Right ventricle myocardium superior (tissue), 1 donor: Measurements from ENCODE around the gene DLX4. TPM values are rescaled to one million over a fixed set of nuclear protein-coding genes. Genes with fewer than 3 reads are reported as not detected.

Source experiments
- ATAC-seq: fragments of 200-7000 bp; cut with Tn5 transposase; one replicate; pipeline ENCODE4 v1.9.1; 2020; ENCODE audit warnings: mild to moderate bottlenecking; ENCODE audit not compliant: poor library complexity
- DNase-seq: peaks from one replicate; pipeline ENCODE4 v3.0.0-alpha.2; 2020
- intact Hi-C: fragments of 100-400 bp; cut with DNase I; formaldehyde crosslinking; loops from one replicate; pipeline ENCODE4 v1.11.2; 2022
- long read RNA-seq: library from polyadenylated mRNA; unstranded; transcript quantifications from one replicate; pipeline ENCODE4 v2.0.0, GENCODE V29; 2021
- total RNA-seq: library from RNA; stranded (reverse); fragmentation: NEBNext Ultra II Directional; extraction: Animal tissue kit (Norgen Biotek cat#: 25700); gene quantifications from one replicate; pipeline ENCODE4 v1.2.1, GENCODE V29; 2021
- donor health status: DM: no; HTN: yes; CAD: no; lungs with severe emphysema.

The DLX4 gene, protein sequence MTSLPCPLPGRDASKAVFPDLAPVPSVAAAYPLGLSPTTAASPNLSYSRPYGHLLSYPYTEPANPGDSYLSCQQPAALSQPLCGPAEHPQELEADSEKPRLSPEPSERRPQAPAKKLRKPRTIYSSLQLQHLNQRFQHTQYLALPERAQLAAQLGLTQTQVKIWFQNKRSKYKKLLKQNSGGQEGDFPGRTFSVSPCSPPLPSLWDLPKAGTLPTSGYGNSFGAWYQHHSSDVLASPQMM
- not detected for total RNA-seq
- long read RNA-seq = 0 reads

DNA sequence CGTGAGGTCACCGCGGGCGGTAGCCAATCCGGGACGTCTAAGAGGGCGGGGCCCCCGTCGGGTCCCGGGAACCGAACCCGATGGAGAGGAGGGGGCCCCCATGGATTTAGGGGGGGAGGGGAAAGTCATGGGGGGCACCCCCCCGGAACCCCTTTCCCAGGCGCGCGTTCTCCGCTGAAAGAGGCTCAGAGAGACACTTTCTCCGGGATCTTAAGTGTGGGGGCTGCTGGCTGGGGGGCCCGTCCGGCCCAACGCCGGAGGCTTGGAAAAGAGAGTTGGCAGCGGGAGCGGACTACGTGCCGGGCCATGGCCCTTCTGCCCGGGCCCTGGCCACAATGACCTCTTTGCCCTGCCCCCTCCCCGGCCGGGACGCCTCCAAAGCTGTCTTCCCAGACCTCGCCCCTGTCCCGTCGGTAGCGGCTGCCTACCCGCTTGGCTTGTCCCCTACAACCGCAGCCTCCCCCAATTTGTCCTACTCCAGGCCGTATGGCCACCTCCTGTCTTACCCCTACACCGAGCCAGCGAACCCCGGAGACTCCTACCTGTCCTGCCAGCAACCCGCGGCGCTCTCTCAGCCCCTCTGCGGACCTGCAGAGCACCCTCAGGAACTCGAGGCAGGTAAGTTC, at the start of gene DLX4:
TSS of gene DLX4 (plus strand) at position 57 of the 626 bp plus-strand sequence. CDS start at position 336, 279 bp downstream.
- ATAC-seq (no peak), DNase-seq (no peak)
- intact Hi-C loops = no loop called here

DNA sequence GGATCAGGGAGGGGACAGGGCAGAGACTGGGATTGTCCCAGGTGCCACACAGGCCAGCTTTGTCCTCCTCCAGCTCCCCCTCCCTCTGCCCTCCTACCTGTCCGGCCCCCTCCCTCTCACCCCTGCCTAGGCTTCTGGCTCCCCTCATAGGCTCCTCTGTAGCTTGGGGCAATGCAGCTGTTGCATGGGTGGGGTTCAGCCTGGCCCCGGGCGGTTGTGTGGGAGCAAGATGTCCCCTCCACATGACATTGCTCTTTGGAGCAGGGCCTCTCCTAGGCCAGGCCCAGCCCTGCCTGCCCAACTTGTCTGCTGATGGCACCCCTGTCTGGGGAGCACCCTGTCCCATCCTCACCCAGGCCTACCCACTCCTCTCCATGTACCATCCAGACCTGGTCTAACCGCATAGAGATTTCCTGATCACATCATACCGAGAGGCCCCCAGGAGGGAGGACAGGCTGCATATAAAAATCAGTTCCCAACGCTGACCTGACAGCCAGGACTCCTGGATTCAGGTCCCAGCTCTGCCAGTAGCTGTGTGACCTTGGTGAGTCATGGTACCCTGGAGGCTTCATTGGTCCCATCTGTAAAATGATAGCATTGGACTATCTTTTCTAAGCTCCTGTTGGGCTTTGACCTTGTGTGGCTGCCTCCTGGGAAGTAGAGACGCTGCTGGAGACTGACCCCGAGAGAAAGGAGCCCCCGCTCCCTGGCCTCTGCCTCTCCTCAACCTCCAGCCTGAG, 48.8 kb upstream of the DLX4 start:
- no peak for DNase-seq
- no peak for ATAC-seq
- intact Hi-C loops = no loop called here

DNA sequence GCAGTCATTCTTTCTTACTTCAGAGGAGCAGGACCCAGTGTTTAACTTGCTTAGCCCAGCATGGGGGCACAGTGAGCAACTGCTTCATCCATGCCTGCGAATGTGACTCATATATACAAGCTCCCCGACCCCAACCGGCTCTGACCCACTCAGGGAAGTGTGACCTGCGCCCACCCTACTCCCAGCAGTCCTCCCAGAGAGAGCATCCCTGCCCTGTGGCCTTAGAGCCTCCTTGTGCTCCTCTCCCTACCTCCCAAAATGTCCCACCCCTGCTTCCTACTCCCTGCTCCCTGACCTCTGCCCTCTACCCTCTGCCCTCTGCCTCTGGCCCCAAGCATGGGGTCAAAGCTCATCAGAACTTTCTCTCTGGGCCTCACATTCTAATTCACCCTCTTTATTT, 46.9 kb upstream of the DLX4 start:
- ATAC-seq (no peak), DNase-seq (no peak)
- intact Hi-C loops = no loop called here

DNA sequence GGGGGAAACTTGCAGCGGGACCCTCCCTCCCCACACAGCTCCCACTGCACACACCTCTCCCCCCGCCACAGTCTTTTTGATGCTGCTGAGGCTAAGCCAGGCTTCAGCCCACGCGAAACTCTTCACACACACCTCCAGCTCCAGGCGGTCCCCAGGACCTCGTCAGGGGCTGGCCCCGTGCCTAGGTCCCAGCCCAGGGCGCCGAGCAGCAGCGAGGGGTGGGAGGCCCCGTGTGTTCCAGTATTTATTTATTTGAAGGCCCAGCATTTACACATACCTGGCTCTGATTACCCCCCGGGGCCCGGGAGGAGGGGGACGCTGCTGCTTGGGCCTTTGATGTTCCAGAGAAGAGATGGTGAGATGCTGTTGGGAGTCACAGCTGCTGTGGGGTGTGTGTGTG, 44.9 kb upstream of the DLX4 start:
- DNase-seq = no peak
- intact Hi-C loops = no loop called here
- no peak for ATAC-seq

DNA sequence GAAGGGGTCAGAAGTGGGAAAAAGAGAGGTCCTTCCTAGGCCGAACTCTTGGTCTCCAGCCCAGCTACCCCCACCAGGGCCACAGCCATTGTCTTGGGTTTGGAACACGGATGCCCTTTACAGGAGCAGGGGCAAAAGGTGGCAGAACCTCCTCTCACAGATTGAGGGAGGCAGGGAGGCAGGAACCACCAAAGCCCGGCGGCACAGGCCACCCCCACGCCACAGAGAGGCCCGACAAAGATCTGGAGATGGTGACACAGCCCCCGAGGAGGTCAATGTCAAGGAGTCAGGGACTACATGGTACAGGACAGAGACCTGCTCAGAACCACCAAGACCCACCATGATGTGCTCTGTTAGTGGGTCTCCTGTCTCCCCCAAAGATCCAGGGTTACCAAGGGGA, 44.4 kb upstream of the DLX4 start:
- DNase-seq (no peak), ATAC-seq (no peak)
- intact Hi-C loops = no loop called here

DNA sequence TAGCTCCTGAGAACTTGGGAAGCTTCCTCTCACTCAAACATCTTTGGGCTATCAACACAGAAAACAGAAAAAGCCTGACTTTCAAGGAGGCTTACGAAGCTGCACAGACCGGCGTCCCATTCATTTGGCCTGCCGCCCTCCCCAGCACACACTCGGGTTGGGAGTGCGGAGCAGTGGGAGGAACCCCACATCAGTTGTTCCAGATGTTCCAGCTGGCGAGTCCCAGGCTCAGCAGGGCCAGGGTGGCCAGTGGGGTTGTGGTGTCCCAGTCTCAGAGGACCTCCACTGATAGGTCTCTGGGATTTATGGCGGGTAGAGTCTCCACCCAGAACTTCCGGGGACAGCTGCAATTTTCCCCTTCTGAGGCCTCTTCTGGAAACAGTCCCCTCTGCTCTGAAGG, 43.1 kb upstream of the DLX4 start:
- DNase-seq (peak; percentile 71), ATAC-seq (peak; percentile 78)
- intact Hi-C loops = no loop called here

DNA sequence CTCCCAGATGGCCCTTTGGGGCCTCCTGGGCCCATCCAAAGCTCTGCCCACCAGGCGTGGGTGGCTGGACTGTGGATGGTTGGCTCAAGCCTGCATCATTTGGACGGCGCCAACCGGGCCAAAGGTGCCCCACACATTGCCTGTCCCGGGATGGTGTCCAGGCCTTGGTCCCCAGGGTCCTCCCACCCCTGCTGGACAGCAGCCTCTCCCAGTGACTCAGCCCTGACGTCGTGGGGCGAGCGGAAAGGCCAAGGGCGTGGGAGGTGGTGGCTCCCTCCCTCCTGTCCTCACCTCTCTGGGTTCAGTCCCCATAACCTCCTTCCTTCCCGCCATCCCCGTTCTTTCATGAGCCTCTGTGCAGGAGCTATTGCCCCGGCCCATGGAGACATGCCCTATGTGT, 42.1 kb upstream of the DLX4 start:
- DNase-seq (peak; percentile 83), ATAC-seq (peak; percentile 80)
- intact Hi-C loops = no loop called here

DNA sequence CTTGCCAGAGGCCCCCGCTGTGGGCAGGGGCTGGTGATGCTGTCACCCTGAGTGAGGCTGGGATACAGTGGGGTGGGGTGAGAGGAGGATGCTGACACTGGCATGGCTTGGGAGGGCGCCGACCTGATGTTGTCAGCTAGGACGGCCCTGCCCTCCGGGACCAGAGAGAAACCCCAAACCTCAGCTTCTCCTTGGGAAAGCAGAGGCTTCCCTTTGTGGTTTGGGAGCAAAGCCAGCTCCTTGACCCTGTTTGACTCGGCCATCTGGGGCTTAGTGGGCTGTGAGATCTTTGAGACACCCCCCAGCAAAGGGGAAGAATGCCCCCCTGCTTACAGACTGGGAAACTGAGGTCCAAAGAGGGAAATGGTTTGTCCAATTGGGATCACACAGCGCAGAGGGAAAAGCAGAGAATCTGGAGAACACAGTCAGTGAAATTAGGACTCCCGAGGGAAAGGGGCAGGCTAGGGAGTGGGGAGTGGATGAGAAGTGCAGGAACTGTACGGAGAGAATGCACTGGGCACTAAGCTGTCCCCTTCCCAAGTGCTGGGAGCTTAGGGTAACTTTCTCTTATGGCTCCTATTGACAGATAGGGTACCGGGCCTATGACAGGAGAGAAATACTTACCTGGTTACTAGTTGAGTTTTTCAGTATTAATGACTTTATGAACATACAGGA, 40.7 kb upstream of the DLX4 start:
- intact Hi-C loops = no loop called here
- no peak for DNase-seq
- no peak for ATAC-seq

DNA sequence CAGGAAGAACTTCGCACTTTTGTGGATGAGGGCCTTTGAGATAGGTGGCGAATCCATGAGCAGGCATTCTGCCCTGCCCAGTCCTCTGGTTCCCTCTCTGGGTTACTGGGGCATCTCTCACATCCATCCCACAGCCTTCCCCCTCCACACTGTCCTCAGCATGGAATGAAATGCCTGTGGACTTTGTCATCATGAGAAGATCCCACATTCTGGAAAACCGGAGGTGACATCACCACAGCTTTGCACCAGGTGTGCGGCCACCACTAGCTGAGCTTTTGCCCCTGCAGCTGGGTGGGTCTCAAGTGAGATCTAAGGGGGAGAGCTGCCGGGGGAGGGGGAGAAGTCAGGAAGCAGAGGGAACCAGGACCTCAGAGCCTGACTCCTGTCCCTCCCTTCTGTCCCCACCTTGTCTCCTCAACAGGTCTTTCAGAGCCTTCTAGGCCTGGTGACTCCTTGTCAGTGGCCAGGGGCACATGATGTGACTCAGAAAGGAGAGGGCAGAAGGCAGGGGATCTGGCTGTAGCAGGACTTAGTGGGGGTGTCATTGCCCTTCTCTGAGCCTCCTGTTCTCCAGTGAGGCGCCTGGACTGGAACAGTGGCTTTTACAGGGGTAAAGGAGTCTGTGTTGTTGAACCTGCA, 40.0 kb upstream of the DLX4 start:
- ATAC-seq = no peak
- no peak for DNase-seq
- intact Hi-C loops = no loop called here

DNA sequence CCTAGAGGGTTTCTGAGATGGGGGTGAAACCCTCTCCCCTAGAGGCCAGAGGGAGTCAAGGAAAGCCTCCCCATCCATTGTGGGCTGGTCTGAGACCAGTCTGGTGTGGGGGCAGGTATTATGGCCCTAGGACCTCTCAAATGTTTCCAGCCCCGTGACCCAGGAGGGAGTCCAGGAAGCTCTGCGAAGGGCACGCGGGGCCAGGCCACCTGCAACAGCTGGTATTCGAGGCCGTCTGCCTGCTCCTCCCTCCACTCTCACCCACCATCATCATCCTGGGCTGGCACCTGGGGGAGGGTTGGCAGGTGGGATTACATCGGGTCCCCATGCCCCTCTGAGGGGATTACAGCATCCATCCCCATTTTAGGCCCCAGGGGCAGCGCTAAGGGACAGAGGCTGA, 38.1 kb upstream of the DLX4 start:
- intact Hi-C loops = no loop called here
- DNase-seq = no peak
- no peak for ATAC-seq

DNA sequence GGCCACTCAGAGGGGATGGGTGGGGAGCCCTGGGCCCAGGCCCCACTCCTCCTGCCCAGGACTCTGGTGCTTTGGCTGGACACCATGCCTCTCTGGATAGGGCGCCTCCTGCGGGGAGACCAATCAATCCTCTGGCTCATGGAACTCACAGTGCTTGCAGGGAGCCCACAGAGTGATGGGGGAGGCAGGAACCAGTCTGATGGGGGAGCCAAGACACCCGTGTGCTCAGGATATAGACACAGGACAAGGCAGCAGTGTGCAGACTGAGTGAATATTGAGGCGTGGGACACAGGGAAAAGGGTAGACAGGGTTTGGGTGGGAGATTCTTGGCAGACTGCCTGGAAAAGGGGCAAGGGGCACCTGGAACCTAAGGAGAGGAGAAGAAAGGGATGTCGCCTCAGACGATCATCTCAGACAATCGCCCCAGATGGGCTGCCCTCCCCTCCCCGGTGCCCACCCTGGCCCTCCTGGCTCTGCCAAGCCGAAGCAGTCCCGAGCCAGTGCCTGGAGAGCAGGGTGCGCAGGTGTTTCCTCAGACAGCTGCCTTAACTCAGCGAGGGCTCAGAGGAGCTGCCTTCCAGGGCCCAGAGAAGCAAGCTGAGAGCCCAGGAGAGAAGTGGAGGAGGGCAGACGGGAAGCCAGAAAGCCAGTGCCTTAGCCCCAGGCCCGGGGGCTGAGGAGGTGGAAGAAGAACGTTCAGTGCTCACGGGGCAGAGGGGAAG, 37.4 kb upstream of the DLX4 start:
- no peak for ATAC-seq
- intact Hi-C loops = no loop called here
- DNase-seq = no peak

DNA sequence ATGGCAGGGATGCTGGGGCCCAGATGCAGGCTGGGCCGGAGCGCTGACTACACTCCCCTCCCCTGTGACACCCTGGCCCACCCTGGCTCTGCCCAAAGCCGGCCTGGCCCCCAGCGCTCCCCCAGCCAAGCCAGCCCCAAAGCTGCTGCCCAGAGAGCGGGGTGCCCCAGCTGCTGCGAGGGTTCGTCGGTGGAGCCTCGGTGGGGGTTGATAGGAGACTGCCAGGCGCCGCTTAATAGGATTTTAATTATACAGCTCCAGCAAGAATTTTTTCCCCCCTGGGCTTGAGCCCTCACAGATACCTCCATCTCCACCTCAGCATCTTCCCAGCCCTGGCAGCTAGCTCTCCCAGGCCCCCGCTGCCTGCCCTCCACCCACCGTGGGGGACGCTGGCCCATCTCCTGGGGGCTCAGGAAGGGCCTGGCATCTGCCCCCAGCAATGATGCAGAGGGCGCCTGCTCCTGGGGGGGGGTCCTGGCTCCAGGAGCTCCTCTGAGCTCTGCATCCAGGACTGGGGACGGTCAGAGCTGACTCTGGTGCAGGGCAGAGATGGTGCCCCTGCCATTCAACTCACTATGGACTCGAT, 36.8 kb upstream of the DLX4 start:
- no peak for ATAC-seq
- DNase-seq = no peak
- intact Hi-C loops = no loop called here

DNA sequence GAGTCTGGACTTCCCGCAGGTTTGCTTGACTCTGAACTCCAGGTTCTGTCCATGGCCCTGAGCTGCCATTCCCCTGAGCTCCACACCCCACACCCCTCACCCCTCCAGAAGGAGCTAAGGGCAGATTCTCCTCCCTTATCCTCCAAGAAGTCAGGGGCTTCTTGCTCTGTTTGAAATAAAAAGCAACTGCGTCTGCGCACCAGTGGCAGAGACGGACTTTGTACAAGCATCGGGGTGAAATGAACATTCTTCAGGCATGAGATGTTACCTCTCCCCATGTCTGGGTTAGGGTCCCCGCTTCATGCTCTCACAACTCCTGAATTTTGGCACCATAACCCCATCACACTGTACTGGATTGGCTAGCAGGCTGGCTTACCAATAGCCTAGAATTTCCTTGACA, 36.1 kb upstream of the DLX4 start:
- intact Hi-C loops = no loop called here
- DNase-seq (no peak), ATAC-seq (no peak)

DNA sequence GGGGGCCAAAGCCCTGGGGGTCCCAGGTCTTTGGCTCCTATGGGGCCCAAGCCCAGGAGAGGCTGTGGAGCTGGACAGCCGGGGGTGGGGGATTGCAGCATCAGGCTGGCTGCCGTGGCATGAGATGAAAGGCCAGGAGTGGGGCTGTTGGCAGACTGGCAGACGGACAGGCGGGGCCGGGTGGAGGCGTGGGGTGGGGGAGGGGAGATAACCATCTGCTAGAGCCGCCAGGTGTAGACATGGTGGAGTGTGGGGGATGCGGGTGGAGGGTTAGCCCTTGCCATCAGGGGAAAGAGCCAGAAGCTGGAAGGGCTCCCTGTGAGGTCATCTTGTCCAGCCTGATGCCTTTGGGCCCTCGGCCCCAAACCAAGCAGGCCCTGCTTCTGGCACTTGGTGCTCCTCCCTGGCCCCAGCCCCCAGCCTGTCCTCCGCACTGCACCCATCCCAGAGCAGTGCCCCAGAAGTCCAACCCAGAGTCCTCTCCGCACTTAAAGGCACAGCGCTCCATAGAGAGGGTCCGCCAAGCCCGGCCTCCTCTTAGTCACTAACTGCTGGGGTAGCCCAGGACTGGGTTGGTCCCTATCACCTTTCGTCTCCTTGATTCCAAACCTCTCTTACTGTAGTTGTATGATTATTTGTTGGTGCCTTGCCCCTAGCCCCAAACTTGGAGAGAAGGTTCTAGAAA, 33.3 kb upstream of the DLX4 start:
- no peak for DNase-seq
- no peak for ATAC-seq
- intact Hi-C loops = no loop called here

DNA sequence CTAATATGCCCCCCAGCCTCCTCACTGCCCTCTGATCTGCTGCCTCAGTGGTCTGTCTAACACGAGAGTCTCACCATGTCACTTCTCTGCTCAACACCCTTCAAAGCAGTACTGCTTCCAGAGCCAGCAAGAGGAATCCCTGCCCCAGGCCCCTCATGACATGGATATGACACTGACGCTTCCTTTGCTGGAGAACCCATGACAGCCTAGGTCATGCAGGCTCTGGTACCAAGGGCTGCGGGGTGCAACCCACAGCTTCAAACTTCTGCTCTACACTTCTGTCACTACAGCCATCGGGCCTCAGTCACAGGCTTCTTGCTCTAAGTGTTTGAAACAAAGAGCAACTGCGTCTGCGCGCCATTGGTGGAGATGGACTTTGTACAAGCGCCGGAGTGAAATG, 32.6 kb upstream of the DLX4 start:
- DNase-seq (no peak), ATAC-seq (no peak)
- intact Hi-C loops = no loop called here

DNA sequence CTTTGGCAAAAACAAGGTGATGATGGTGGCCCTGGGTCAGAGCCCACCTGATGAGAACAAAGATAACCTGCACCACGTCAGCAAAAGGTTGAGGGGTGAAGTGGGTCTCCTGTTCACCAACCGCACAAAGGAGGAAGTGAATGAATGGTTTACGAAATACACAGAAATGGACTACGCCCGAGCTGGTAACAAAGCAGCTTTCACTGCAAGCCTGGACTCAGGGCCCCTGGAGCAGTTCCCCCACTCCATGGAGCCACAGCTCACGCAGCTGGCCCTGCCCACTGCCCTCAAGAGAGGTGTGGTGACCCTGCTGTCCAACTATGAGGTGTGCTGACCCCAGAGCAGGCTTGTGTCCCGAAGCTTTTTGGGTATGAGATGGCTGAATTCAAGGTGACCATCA, 29.7 kb upstream of the DLX4 start:
- no peak for DNase-seq
- intact Hi-C loops = no loop called here
- no peak for ATAC-seq

DNA sequence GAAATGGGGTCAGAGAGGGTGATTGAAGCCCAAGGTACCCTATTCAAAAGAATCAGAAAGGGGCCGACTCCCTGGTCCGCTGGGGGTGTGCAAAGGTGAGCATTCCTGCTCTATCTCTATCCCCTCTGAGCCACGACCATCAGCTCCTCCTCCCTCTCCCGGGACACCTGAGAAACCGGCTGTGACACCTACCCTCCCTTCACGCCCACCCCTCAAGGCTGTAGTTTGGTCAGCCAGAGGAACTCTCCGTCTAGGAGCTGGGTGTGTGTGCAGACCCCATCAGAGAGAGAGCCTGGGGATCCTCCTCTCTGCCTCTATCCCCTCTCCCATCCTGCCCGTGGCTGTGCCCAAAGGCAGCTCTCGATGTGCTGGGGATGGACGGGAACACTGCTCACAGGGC, 27.6 kb upstream of the DLX4 start:
- DNase-seq (no peak), ATAC-seq (no peak)
- intact Hi-C loops = no loop called here

DNA sequence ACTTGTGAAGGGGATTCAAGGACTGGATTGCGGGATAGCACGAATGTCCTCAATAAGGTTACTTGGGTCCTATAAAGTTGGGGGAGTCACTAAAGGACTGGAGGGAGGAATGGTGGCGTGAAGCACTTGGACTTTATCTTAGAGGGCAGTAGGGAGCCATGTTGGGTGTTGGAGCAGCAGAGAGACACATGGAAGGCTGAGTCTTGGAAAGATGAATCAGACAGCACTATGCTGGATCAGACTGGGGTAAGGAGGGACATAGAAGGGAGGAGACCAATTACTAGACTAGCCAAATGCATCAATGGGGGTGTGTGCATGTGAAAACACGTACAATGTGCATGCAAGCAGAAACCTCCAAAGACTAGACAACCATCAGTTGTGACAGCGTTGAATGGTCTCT, 26.0 kb upstream of the DLX4 start:
- intact Hi-C loops = no loop called here
- no peak for ATAC-seq
- DNase-seq = no peak
